Stimulated activated effector memory CD8-positive, alpha-beta T cell treated with anti-CD3 and anti-CD28 coated beads, Interleukin-12 subunit alpha, Interleukin-12 subunit beta, amount 100 ng/mL, for 72 hours (primary cell): ENCODE measurements around the gene CARF.
"Not testable (repeated sequence)": the region's sequence is repeated elsewhere in the genome, so short reads cannot be mapped to it uniquely, and the experiment has no call there.

Experiments used
- ATAC-seq: fragments of 150-1000 bp; cut with Tn5 transposase; 2 replicates; pipeline ENCODE4 v1.10.0; 2021
- DNase-seq, 2 donors: peaks; one replicate each; pipeline ENCODE4 v3.0.0; 2021 to 2022; ENCODE audit warnings: low spot score in 2 of 2
- H3K27ac Mint-ChIP-seq: one replicate; pipeline ENCODE4 v1.8.0; 2022; ENCODE audit warnings: mild to moderate bottlenecking, mixed read lengths
- H3K36me3 Mint-ChIP-seq: one replicate; pipeline ENCODE4 v1.8.0; 2022; ENCODE audit warnings: mild to moderate bottlenecking, mixed read lengths
- H3K4me1 Mint-ChIP-seq: one replicate; pipeline ENCODE4 v1.8.0; 2022; ENCODE audit warnings: mixed read lengths
- H3K4me3 Mint-ChIP-seq: one replicate; pipeline ENCODE4 v1.8.0; 2022; ENCODE audit warnings: mild to moderate bottlenecking, mixed read lengths
- H3K9me3 Mint-ChIP-seq: one replicate; pipeline ENCODE4 v1.8.0; 2022; ENCODE audit warnings: mixed read lengths

CARF gene

DNA sequence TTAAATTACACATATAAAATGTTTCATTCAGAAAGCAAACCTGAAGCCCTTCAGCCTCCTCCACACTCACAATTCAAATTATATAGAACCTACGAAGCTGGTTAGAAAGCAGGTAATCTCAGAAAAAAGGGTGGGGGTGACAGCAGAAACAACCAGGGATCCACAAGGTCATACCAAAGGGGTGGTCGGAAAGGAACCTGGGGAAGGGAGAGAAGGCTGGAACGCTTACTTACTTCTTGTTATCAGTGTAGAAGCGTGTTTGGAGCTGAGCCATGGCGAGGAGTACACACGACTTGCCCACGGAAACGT lies 918 bp upstream of the CARF start:
- Mint-ChIP-seq H3K4me3 (peak overlapping the region; percentile 89), H3K27ac (peak overlapping the region; percentile 94), H3K9me3 (no peaks in the 10 kb centered on the region), H3K4me1 (peaks cover 29% of the 10 kb centered on the region), H3K36me3 (peaks cover 28% of the 10 kb centered on the region)
- peak; percentile 5 for ATAC-seq
- DNase-seq: no peak

DNA sequence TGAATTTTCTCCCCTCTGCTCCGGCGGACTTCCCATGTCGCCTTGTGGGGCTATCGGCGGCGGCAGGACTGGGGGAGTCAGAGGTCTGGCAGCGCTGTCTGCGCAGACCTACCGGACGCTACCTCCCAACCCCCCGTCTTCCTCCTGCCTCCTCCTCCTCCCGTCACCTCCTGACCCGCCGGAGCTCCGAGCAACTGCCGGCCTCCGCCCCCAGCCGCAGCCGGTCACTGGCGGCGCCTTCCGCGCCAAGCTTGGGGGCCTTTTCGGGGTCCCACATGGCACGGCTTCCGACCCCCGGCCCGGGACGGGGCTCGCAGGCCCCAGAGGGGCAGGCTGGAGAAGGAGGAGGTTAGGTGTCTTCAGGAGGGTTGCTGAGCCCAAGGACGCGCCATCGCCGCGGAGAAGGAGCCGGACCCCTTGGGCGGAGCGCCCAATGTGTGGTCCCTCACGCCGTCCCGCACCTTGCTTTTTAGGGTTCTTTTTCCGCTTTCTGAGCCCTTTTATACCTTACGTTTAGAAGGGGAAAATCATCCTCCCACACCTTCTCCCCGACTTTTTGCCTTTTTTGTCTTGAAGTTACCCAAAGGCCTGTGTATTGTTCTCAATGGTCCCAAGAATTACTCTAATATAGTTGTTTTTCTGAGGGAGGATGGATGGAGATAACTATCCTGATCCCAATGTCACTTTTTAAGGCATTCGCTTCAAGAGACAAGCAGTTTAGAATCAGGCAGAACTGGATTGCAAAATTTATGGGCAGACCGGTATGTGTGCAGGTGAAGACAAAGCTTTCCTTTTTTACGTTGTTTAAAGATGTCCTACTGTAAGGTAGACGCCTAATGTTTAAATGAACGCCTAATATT lies 497 bp downstream of the CARF start:
- Mint-ChIP-seq H3K36me3 (peaks cover 14% of the 10 kb centered on the region), H3K27ac (peak overlapping the region; percentile 94), H3K4me3 (peak overlapping the region; percentile 89), H3K4me1 (peaks cover 29% of the 10 kb centered on the region)
- DNase-seq (peak; percentile 24 to 79), ATAC-seq (peak; percentile 73)
- not testable (repeated sequence) for H3K9me3 Mint-ChIP-seq

DNA sequence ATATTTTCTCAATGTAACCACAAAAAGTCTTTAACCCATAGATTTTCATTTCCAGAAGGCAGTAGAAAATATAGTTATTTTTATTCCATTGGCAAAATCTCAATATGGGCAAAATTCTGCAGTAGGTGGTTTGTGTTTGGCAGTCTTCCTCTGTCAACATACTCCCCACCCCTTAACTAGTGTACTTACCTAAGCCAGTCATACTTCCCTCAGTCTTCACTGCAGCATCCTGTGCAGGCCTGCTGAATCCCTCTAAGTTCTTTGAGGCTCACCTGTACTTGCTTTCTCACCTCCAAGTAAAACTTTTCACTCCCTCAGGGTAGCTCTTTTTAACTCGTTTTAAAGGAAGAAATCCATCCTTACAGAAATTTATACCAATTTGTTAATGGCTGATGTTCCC lies 6.8 kb downstream of the CARF start:
- no peak overlapping the region for H3K27ac Mint-ChIP-seq

DNA sequence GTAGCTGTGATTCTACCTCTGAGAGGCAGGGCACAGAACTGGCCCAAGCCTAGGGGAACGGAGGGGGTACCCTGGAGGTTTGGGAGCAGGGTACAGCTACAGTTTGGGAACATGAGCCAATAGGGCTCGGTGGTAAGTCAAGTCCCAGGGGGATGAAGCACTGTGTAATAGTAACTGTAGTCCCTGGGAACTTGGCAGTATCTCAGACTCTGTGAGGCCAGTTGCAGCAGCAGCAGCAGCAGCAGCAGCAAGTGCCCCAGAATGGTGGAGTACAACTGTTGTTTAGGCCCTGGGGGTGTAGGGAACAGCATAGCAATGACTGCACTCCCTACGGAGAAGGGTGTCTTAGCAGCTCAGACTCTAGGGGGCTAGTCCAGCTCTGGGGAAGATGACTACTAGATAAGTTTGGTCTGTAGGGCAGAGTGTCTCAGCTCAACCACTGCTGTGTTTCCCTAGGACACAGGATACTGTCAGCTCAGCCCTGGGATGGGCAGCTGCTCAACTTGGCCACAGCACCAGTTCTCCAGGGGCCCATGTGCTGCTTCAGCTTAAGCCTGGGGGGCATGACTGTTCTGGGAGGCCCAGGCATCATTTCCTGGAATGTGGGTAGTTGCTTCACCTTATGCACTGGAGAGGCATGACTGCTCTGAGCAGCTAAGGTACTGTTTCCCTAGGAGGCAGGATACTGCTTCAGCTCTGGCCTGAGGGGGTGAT lies 20.5 kb downstream of the CARF start:
- no peak overlapping the region for H3K27ac Mint-ChIP-seq

More for the DNA sequence above, 6.8 kb downstream of the CARF start:
- DNase-seq (no peak), ATAC-seq (no peak)
- no peaks in the 10 kb centered on the region for H3K4me1 Mint-ChIP-seq
- H3K36me3 Mint-ChIP-seq: peaks cover 5% of the 10 kb centered on the region
- no peak overlapping the region for H3K4me3 Mint-ChIP-seq
- H3K9me3 Mint-ChIP-seq: no peaks in the 10 kb centered on the region

DNA sequence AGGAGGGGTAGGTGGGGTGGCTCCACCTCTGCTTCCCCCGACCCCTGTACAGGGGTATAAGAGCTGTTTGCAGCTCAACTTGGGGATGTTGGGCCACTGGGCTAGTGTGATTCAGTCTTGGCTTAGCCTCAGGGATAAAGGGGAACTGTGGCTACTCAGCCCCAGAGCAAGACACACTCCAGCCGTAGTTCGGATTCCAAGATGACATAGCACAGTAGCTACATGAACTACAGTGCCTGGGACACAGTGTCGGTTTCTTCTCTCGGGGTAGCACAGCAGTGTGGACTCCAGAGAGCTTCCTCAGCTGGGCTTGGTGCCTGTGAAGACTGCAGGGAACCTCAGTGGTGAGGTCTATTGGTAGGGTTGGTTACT lies 21.1 kb downstream of the CARF start:
- Mint-ChIP-seq H3K4me1 (no peaks in the 10 kb centered on the region), H3K27ac (peak overlapping the region; percentile 6), H3K9me3 (no peaks in the 10 kb centered on the region), H3K36me3 (peaks cover 4% of the 10 kb centered on the region), H3K4me3 (no peak overlapping the region)
- ATAC-seq: peak; percentile 19
- DNase-seq: no peak

More for the DNA sequence above, 20.5 kb downstream of the CARF start:
- Mint-ChIP-seq H3K36me3 (peaks cover 4% of the 10 kb centered on the region), H3K4me3 (no peak overlapping the region), H3K4me1 (no peaks in the 10 kb centered on the region), H3K9me3 (no peaks in the 10 kb centered on the region)
- DNase-seq: no peak
- ATAC-seq: peak; percentile 11

DNA sequence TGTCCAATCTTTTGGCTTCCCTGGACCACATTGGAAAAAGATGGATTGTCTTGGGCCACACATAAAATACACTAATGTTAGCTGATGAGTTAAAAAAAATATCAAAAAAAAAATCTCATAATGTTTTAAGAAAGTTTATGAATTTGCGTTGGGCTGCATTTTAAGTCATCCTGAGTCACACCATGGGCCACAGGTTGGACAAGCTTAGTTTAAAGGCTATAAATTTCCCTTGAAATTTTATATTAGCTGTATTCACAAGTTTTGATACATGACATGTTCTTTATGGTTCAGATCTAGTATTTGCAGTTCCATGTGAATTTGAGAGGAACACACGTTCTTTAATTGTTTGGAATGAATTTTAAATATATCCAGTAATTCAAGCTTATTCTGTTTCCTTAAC lies 21.9 kb downstream of the CARF start:
- DNase-seq: no peak
- no peak overlapping the region for H3K4me3 Mint-ChIP-seq
- peaks cover 13% of the 10 kb centered on the region for H3K36me3 Mint-ChIP-seq
- no peaks in the 10 kb centered on the region for H3K9me3 Mint-ChIP-seq
- H3K4me1 Mint-ChIP-seq: no peaks in the 10 kb centered on the region
- no peak for ATAC-seq
- H3K27ac Mint-ChIP-seq: peak overlapping the region; percentile 6

DNA sequence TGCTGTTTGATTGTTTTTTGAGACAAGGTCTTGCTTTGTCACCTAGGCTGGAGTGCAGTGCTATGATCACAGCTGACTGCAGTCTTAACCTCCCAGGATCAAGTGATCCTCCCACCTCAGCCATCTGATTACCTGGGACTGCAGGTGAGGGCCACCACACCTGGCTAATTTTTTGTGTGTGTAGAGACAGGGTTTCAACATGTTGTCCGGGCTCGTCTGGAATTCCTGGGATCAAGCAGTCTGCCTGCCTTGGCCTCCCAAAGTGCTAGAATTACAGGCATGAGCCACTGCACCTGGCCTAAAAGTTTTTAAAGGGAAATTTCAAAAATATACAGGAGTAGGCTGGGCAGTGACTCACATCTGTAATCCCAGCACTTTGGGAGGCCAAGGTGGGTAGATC lies 22.4 kb downstream of the CARF start:
- ATAC-seq (no peak), DNase-seq (no peak)
- H3K27ac Mint-ChIP-seq: no peak overlapping the region
- no peaks in the 10 kb centered on the region for H3K9me3 Mint-ChIP-seq
- H3K4me3 Mint-ChIP-seq: no peak overlapping the region
- no peaks in the 10 kb centered on the region for H3K4me1 Mint-ChIP-seq
- H3K36me3 Mint-ChIP-seq: peaks cover 16% of the 10 kb centered on the region

DNA sequence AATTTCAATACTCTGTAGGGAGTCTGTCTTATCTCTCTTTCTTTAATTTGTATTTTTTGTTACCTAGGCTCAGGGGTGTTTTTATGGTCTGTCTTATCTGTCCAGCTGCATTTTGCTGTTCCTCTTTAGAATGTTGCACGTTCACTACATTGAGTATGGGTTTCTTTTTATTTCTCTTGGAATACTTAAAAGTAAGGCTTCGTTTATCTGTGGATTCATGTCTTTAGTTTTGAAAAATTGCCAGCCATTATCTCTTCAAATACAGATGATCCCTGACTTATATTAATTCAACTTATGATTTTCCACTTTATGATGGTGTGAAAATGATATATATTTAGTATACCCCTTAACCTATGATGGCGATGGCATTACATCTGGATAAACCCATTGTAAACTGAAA lies 26.9 kb downstream of the CARF start:
- Mint-ChIP-seq H3K36me3 (peaks cover 24% of the 10 kb centered on the region), H3K27ac (no peak overlapping the region), H3K4me1 (no peaks in the 10 kb centered on the region)

DNA sequence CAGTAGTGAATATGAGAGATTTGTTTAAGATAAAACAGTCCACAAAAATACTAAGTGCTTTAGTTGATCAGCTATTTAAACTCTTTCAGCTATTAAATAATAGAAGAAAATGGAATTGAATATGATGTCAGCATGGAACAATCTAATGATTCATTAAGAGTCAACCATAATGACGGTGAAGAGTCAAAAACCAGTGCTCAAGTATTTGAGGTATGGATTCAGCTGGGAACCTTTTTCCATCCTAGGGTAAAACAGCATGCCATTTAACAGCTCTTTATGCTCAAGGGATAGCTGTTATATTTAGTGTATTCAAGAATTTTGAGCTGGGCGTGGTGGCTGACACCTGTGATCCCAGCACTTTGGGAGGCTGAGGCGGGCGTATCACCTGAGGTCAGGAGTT lies 29.7 kb downstream of the CARF start:
- Mint-ChIP-seq H3K4me3 (no peak overlapping the region), H3K9me3 (peaks cover 4% of the 10 kb centered on the region), H3K27ac (no peak overlapping the region), H3K4me1 (no peaks in the 10 kb centered on the region), H3K36me3 (peaks cover 26% of the 10 kb centered on the region)
- no peak for DNase-seq
- ATAC-seq: no peak

More for the DNA sequence above, 26.9 kb downstream of the CARF start:
- H3K4me3 Mint-ChIP-seq: no peak overlapping the region
- no peaks in the 10 kb centered on the region for H3K9me3 Mint-ChIP-seq
- ATAC-seq (no peak), DNase-seq (no peak)

DNA sequence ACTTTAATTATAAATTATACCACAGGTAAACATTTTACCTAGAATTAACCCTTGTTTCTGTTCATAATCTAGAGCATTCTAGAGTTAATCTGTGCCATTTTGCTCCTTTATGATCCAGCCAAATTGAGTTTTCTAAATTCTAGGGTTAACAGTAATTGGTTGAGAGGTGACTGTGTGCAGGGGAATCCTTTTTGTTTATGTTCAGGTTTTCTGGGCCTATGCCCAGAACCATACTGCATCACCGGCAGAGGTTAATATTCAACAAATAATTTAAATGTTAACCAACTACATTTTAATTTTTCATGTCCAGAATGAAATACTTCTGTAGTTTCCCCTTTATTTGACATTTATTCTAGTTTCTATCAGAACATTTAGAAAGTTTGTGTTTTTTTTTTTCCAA lies 32.3 kb downstream of the CARF start:
- ATAC-seq (no peak), DNase-seq (no peak)
- Mint-ChIP-seq H3K4me3 (no peak overlapping the region), H3K9me3 (peaks cover 4% of the 10 kb centered on the region), H3K36me3 (peaks cover 14% of the 10 kb centered on the region), H3K27ac (no peak overlapping the region), H3K4me1 (no peaks in the 10 kb centered on the region)

DNA sequence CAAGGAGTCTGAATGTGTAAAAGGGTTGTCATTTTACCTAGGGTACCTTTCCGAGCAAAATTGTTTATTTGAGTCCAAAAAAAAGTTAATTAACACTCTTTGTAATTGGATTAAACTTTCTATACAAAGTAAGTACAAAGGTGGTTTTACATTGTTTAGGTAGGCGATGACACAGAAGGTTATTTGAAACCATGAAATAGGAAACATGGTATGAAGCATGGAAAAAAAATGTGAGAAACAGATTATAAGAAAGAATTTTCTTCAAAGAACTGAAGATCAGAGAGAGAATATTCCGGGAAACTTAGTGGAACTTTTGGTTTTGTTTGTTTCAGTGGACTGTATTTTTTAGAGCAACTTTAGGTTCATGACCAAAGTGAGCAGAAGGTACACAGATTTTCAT lies 32.7 kb downstream of the CARF start:
- no peak for DNase-seq
- Mint-ChIP-seq H3K4me3 (no peak overlapping the region), H3K27ac (no peak overlapping the region), H3K4me1 (no peaks in the 10 kb centered on the region), H3K36me3 (peaks cover 10% of the 10 kb centered on the region), H3K9me3 (peaks cover 4% of the 10 kb centered on the region)
- ATAC-seq: no peak

DNA sequence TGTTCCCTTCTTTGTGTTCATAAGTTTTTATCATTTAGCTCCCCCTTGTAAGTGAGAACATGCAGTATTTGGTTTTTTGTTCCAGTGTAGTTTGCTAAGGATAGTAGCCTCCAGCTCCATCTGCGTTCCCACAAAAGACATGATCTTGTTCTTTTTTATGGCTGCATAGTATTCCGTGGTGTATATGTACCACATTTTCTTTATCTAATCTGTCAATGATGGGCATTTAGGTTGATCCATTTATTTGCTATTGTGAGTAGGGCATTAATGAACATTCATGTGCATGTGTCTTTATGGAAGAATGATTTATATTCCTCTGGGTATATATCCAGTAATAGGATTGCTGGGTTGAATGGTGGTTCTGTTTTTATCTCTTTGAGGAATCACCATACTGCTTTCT lies 33.4 kb downstream of the CARF start:
- Mint-ChIP-seq H3K4me1 (no peaks in the 10 kb centered on the region), H3K27ac (no peak overlapping the region), H3K9me3 (peaks cover 4% of the 10 kb centered on the region), H3K36me3 (peaks cover 10% of the 10 kb centered on the region), H3K4me3 (no peak overlapping the region)
- DNase-seq (no peak), ATAC-seq (no peak)

DNA sequence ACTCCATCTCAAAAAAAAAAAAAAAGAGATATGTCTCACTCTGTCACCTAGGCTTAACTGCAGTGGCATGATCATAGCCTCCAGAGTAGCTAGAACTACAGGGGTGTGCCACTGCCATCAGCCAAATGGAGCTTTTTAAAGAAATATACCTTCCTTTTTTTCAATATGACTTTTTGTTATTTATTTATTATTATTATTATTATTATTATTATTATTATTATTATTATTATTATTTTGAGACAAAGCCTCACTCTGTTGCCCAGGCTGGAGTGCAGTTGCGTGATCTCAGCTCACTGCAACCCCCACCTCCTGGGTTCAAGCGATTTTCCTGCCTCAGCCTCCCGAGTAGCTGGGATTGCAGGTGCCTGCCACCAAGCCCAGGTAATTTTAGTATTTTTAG lies 37.3 kb downstream of the CARF start:
- not testable (repeated sequence) for DNase-seq, H3K4me3 Mint-ChIP-seq, H3K4me1 Mint-ChIP-seq, H3K27ac Mint-ChIP-seq, H3K9me3 Mint-ChIP-seq, ATAC-seq
- peaks cover 19% of the 10 kb centered on the region for H3K36me3 Mint-ChIP-seq

DNA sequence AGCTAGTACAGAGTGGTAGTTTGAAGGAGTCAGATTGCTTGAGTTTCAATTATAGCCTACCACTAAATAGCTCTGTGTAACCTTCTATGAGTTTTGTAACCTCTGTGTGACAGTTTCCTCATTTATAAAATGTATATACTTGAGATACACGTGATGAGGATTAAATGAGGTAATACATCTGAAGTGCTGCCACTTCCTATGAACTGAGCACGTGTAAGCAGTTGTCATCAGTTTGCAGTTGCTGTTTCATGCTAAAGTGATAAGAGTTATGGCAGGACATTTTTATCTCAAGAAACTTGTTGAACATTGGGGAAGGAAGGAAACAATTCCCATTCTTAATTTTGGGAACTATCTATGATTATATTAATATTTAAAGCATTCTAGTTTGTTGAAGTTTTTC lies 38.5 kb downstream of the CARF start:
- Mint-ChIP-seq H3K27ac (no peak overlapping the region), H3K9me3 (peaks cover under 1% of the 10 kb centered on the region), H3K4me1 (no peaks in the 10 kb centered on the region), H3K4me3 (no peak overlapping the region), H3K36me3 (peaks cover 23% of the 10 kb centered on the region)
- ATAC-seq (no peak), DNase-seq (no peak)

DNA sequence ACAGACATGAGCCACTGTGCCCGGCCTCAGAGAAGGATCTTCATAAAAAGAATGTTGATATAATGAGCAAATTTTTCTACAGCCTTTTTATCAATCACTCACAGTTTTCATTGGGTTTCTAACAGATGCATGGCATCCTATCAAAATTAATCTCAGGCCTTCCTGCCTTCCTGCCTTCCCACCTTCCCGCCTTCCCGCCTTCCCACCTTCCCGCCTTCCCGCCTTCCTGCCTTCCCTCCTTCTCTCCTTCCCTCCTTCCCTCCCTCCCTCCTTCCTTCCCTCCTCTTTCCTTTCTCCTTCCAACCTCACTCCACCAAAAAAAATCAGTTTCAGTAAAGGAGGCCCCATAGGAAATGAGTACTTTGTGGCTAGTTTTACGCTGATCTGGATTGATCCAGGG lies 48.4 kb downstream of the CARF start:
- ATAC-seq (no peak), DNase-seq (no peak)
- no peaks in the 10 kb centered on the region for H3K4me1 Mint-ChIP-seq
- peaks cover 5% of the 10 kb centered on the region for H3K36me3 Mint-ChIP-seq
- H3K9me3 Mint-ChIP-seq: no peaks in the 10 kb centered on the region
- H3K27ac Mint-ChIP-seq: no peak overlapping the region
- no peak overlapping the region for H3K4me3 Mint-ChIP-seq

DNA sequence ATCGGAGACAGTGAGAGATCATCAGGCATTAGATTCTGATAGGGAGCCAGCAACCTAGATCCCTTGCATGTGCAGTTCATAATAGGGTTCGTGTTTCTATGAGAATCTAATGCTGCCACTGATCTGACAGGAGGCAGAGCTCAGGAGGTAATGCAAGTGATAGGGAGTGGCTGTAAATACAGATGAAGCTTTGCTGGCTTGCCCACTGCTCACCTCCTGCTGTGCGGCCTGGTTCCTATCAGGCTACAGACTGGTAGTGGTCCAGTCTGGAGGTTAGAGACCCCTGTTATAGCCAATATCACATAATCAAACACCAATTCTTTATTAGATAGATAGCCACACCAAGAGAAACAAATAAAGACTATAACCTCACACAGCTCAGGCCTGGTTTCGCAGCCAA lies 51.6 kb downstream of the CARF start:
- ATAC-seq (no peak), DNase-seq (no peak)
- no peak overlapping the region for H3K27ac Mint-ChIP-seq
- no peaks in the 10 kb centered on the region for H3K36me3 Mint-ChIP-seq
- H3K4me1 Mint-ChIP-seq: no peaks in the 10 kb centered on the region
- no peak overlapping the region for H3K4me3 Mint-ChIP-seq
- no peaks in the 10 kb centered on the region for H3K9me3 Mint-ChIP-seq
